Measurements from ENCODE around the gene MRPL54. TPM values are rescaled to one million over a fixed set of nuclear protein-coding genes. Genes with fewer than 3 reads are reported as not detected.

MRPL54 gene
- polyA plus RNA-seq, 1 donor from 2014 or later: 74.7 TPM

DNA sequence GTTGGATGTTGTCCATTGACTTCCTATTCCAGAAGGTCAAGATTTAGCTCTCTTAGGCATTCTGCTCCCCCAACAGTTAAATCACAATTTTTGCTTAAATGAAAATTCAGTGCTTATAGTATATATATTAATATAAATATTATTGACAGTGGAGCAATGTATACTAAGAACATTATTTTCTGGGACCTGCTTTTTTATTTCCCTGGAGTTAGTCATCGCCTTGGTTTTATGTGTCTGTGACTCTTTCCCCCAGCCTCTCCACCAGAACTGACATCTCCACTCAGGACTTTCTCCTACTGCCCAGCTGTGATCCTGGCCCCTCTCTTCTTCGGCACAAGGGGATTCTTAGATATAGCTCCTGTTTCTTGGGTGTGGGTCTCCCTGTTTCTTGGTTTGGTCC is 33.9 kb downstream of the MRPL54 start:
- no peak overlapping the region for H3K4me3 ChIP-seq (ENCODE audit: low read length)
- H3F3A ChIP-seq (ENCODE audit: insufficient read depth, low read length, poor library complexity, severe bottlenecking): no peaks in the 10 kb centered on the region
- no peaks in the 10 kb centered on the region for H3K36me3 ChIP-seq (ENCODE audit: insufficient read depth, low read length)
- no peak overlapping the region for H3K9ac ChIP-seq (ENCODE audit: low read length)
- H2AFZ ChIP-seq (ENCODE audit: low read depth, low read length): no peak overlapping the region
- peaks cover under 1% of the 10 kb centered on the region for H3K27me3 ChIP-seq (ENCODE audit: insufficient read depth, low read depth, low read length)
- H3K9me3 ChIP-seq (ENCODE audit: low read length): no peaks in the 10 kb centered on the region
- no peaks in the 10 kb centered on the region for H4K20me1 ChIP-seq (ENCODE audit: insufficient read depth)
- no peaks in the 10 kb centered on the region for H3K79me2 ChIP-seq (replicated peaks; ENCODE audit: insufficient read depth, low read length)
- H3K27ac ChIP-seq (ENCODE audit: low read length): no peak overlapping the region
- TF ChIP-seq RAD21 (conservative IDR thresholded peaks at IDR 0.05): no peak
- TF ChIP-seq EZH2 (IDR thresholded peaks at IDR 0.05; ENCODE audit: borderline replicate concordance, insufficient read depth, low read length, poor library complexity, severe bottlenecking): no peak
- no peak for TF ChIP-seq TAF1 (IDR thresholded peaks at IDR 0.05; ENCODE audit: low read depth)
- TF ChIP-seq MXI1 (conservative IDR thresholded peaks at IDR 0.05; ENCODE audit: poor library complexity, severe bottlenecking): no peak
- no peak for TF ChIP-seq SMC3 (conservative IDR thresholded peaks at IDR 0.05; ENCODE audit: poor library complexity)
- no peaks in the 10 kb centered on the region for H3K9me2 ChIP-seq (ENCODE audit: insufficient read depth, low read length)
- H3K4me2 ChIP-seq (ENCODE audit: low read length): no peak overlapping the region

DNA sequence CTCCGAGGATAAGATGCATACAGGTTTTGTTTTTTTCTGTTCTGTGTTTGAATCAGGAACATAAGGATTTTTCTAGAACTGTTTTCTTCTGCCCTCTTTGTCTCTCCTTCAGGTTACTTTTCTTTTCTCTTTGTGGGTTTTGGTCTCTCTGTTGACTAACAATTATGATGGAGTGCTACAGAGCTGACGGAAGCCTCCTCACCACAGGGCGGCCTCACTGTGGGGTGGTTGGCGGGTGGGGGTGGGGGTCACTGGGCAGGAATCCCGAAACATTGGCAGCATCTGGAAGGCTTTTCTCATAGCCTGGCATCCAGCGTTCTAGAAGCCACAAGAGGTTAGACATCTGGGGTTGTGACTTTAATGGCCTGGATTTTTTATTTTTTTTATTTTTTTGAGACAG is 35.7 kb downstream of the MRPL54 start:
- Histone ChIP-seq H3K27me3 (ENCODE audit: insufficient read depth, low read depth, low read length) (peaks cover 7% of the 10 kb centered on the region), H3K27ac (ENCODE audit: low read length) (no peak overlapping the region), H3K79me2 (replicated peaks; ENCODE audit: insufficient read depth, low read length) (no peaks in the 10 kb centered on the region), H3K4me3 (ENCODE audit: low read length) (no peak overlapping the region), H3K9me2 (ENCODE audit: insufficient read depth, low read length) (no peaks in the 10 kb centered on the region), H3F3A (ENCODE audit: insufficient read depth, low read length, poor library complexity, severe bottlenecking) (no peaks in the 10 kb centered on the region), H3K36me3 (ENCODE audit: insufficient read depth, low read length) (no peaks in the 10 kb centered on the region), H3K4me2 (ENCODE audit: low read length) (no peak overlapping the region), H2AFZ (ENCODE audit: low read depth, low read length) (no peak overlapping the region), H4K20me1 (ENCODE audit: insufficient read depth) (no peaks in the 10 kb centered on the region), H3K9me3 (ENCODE audit: low read length) (no peaks in the 10 kb centered on the region), H3K9ac (ENCODE audit: low read length) (no peak overlapping the region)
- TF ChIP-seq EZH2 (IDR thresholded peaks at IDR 0.05; ENCODE audit: borderline replicate concordance, insufficient read depth, low read length, poor library complexity, severe bottlenecking) (no peak), SMC3 (conservative IDR thresholded peaks at IDR 0.05; ENCODE audit: poor library complexity) (no peak), MXI1 (conservative IDR thresholded peaks at IDR 0.05; ENCODE audit: poor library complexity, severe bottlenecking) (no peak), EP300 (conservative IDR thresholded peaks at IDR 0.05; ENCODE audit: poor library complexity, severe bottlenecking) (no peak), TAF1 (IDR thresholded peaks at IDR 0.05; ENCODE audit: low read depth) (no peak), POLR2AphosphoS5 (IDR thresholded peaks at IDR 0.05) (no peak), RAD21 (conservative IDR thresholded peaks at IDR 0.05) (no peak)
- TF ChIP-seq, protein P1, sequence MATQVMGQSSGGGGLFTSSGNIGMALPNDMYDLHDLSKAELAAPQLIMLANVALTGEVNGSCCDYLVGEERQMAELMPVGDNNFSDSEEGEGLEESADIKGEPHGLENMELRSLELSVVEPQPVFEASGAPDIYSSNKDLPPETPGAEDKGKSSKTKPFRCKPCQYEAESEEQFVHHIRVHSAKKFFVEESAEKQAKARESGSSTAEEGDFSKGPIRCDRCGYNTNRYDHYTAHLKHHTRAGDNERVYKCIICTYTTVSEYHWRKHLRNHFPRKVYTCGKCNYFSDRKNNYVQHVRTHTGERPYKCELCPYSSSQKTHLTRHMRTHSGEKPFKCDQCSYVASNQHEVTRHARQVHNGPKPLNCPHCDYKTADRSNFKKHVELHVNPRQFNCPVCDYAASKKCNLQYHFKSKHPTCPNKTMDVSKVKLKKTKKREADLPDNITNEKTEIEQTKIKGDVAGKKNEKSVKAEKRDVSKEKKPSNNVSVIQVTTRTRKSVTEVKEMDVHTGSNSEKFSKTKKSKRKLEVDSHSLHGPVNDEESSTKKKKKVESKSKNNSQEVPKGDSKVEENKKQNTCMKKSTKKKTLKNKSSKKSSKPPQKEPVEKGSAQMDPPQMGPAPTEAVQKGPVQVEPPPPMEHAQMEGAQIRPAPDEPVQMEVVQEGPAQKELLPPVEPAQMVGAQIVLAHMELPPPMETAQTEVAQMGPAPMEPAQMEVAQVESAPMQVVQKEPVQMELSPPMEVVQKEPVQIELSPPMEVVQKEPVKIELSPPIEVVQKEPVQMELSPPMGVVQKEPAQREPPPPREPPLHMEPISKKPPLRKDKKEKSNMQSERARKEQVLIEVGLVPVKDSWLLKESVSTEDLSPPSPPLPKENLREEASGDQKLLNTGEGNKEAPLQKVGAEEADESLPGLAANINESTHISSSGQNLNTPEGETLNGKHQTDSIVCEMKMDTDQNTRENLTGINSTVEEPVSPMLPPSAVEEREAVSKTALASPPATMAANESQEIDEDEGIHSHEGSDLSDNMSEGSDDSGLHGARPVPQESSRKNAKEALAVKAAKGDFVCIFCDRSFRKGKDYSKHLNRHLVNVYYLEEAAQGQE (IDR thresholded peaks at IDR 0.05; ENCODE audit: borderline replicate concordance): no peak
- TF ChIP-seq, protein P2, sequence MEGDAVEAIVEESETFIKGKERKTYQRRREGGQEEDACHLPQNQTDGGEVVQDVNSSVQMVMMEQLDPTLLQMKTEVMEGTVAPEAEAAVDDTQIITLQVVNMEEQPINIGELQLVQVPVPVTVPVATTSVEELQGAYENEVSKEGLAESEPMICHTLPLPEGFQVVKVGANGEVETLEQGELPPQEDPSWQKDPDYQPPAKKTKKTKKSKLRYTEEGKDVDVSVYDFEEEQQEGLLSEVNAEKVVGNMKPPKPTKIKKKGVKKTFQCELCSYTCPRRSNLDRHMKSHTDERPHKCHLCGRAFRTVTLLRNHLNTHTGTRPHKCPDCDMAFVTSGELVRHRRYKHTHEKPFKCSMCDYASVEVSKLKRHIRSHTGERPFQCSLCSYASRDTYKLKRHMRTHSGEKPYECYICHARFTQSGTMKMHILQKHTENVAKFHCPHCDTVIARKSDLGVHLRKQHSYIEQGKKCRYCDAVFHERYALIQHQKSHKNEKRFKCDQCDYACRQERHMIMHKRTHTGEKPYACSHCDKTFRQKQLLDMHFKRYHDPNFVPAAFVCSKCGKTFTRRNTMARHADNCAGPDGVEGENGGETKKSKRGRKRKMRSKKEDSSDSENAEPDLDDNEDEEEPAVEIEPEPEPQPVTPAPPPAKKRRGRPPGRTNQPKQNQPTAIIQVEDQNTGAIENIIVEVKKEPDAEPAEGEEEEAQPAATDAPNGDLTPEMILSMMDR (IDR thresholded peaks at IDR 0.05; ENCODE audit: poor library complexity, severe bottlenecking): no peak

Measured in neural cell (in vitro differentiated cells).